ENCODE data around the gene PAFAH2.

The PAFAH2 gene

GRCh38 chr1:26031196-26031595 is 33.3 kb upstream of the PAFAH2 start:
- no peak for DNase-seq

GRCh38 chr1:26029864-26030481 is 32.1 kb upstream of the PAFAH2 start:
- no peak for DNase-seq

GRCh38 chr1:26029054-26029863 is 31.4 kb upstream of the PAFAH2 start:
- DNase-seq = no peak

- DNase-seq = no peak
These were observed 30.7 kb upstream of the PAFAH2 start for GRCh38 chr1:26028490-26028980.

- no peak for DNase-seq
These were observed 30.0 kb upstream of the PAFAH2 start for GRCh38 chr1:26027716-26028489.

- no peak for DNase-seq
These were observed 27.7 kb upstream of the PAFAH2 start for GRCh38 chr1:26025517-26025916.

GRCh38 chr1:26025060-26025459 is 27.2 kb upstream of the PAFAH2 start:
- no peak for DNase-seq

- DNase-seq = no peak
These were observed 26.0 kb upstream of the PAFAH2 start for GRCh38 chr1:26023826-26024225.

- no peak for DNase-seq
These were observed 25.1 kb upstream of the PAFAH2 start for GRCh38 chr1:26023009-26023408.

GRCh38 chr1:26022404-26022779 is 24.5 kb upstream of the PAFAH2 start:
- no peak for DNase-seq

- no peak for DNase-seq
These were observed 24.0 kb upstream of the PAFAH2 start, which contains the start of gene EXTL1 for GRCh38 chr1:26021647-26022403. Gene EXTL1, plus strand, starts transcription at chr1:26021775. Its CDS starts 872 bp downstream, at chr1:26022647.

- DNase-seq = no peak
These were observed 23.2 kb upstream of the PAFAH2 start for GRCh38 chr1:26020941-26021646.

GRCh38 chr1:26020330-26020768 is 22.5 kb upstream of the PAFAH2 start:
- DNase-seq = no peak

GRCh38 chr1:26019641-26020315 is 21.9 kb upstream of the PAFAH2 start:
- no peak for DNase-seq

- DNase-seq = no peak
These were observed 19.7 kb upstream of the PAFAH2 start for GRCh38 chr1:26017606-26018005.

GRCh38 chr1:26016953-26017545 is 19.2 kb upstream of the PAFAH2 start:
- no peak for DNase-seq

GRCh38 chr1:26016258-26016952 is 18.5 kb upstream of the PAFAH2 start:
- no peak for DNase-seq

- no peak for DNase-seq
These were observed 17.5 kb upstream of the PAFAH2 start for GRCh38 chr1:26015358-26015757.

- DNase-seq = no peak
These were observed 16.3 kb upstream of the PAFAH2 start for GRCh38 chr1:26014179-26014578.

GRCh38 chr1:26012864-26013263 is 15.0 kb upstream of the PAFAH2 start:
- no peak for DNase-seq

All from stimulated activated CD4-positive, alpha-beta T cell treated with anti-CD3 and anti-CD28 coated beads, Interleukin-15, amount 100 ng/mL, for 24 hours (primary cell).